Ishikawa (cell line): ENCODE measurements around the gene C1QTNF4.

ENCODE experiments used
- CEBPB ChIP-seq: IDR thresholded peaks from 2 replicates; pipeline ENCODE4 v1.6.1; 2012
- CREB1 ChIP-seq: IDR thresholded peaks from 2 replicates; pipeline ENCODE4 v1.6.1; 2012; ENCODE audit warnings: low read depth
- EGR1 ChIP-seq: IDR thresholded peaks from 2 replicates; pipeline ENCODE4 v1.6.1; 2012
- EP300 ChIP-seq: IDR thresholded peaks from 2 replicates; pipeline ENCODE4 v1.6.1; 2012; ENCODE audit warnings: borderline replicate concordance
- FOXM1 ChIP-seq: IDR thresholded peaks from 2 replicates; pipeline ENCODE4 v1.6.1; 2012; ENCODE audit warnings: low read depth, borderline replicate concordance
- NFIC ChIP-seq: IDR thresholded peaks from 2 replicates; pipeline ENCODE4 v1.6.1; 2012
- RAD21 ChIP-seq: IDR thresholded peaks from 2 replicates; pipeline ENCODE4 v1.6.1; 2012; ENCODE audit warnings: low read depth
- TAF1 ChIP-seq: IDR thresholded peaks from 2 replicates; pipeline ENCODE4 v1.6.1; 2012; ENCODE audit warnings: low read depth, mild to moderate bottlenecking
- TEAD4 ChIP-seq: IDR thresholded peaks from 2 replicates; pipeline ENCODE4 v1.6.1; 2012
- YY1 ChIP-seq: IDR thresholded peaks from 2 replicates; pipeline ENCODE4 v1.6.1; 2012; ENCODE audit warnings: low read depth
- ZBTB7A ChIP-seq: IDR thresholded peaks from 2 replicates; pipeline ENCODE4 v1.6.1; 2012; ENCODE audit warnings: low read depth
- TF ChIP-seq, protein P1 (sequence below): IDR thresholded peaks from 2 replicates; pipeline ENCODE4 v1.6.1; 2012
- TF ChIP-seq, protein P2 (sequence below): IDR thresholded peaks from 2 replicates; pipeline ENCODE4 v1.6.1; 2012; ENCODE audit warnings: low read depth, mild to moderate bottlenecking

GRCh38 chr11:47550288-47551047 is 43.7 kb downstream of the C1QTNF4 start:
- TF ChIP-seq YY1: no peak
- no peak for TF ChIP-seq NFIC
- no peak for TF ChIP-seq EGR1
- TF ChIP-seq, protein P1, sequence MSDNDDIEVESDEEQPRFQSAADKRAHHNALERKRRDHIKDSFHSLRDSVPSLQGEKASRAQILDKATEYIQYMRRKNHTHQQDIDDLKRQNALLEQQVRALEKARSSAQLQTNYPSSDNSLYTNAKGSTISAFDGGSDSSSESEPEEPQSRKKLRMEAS: no peak
- TF ChIP-seq, protein P2, sequence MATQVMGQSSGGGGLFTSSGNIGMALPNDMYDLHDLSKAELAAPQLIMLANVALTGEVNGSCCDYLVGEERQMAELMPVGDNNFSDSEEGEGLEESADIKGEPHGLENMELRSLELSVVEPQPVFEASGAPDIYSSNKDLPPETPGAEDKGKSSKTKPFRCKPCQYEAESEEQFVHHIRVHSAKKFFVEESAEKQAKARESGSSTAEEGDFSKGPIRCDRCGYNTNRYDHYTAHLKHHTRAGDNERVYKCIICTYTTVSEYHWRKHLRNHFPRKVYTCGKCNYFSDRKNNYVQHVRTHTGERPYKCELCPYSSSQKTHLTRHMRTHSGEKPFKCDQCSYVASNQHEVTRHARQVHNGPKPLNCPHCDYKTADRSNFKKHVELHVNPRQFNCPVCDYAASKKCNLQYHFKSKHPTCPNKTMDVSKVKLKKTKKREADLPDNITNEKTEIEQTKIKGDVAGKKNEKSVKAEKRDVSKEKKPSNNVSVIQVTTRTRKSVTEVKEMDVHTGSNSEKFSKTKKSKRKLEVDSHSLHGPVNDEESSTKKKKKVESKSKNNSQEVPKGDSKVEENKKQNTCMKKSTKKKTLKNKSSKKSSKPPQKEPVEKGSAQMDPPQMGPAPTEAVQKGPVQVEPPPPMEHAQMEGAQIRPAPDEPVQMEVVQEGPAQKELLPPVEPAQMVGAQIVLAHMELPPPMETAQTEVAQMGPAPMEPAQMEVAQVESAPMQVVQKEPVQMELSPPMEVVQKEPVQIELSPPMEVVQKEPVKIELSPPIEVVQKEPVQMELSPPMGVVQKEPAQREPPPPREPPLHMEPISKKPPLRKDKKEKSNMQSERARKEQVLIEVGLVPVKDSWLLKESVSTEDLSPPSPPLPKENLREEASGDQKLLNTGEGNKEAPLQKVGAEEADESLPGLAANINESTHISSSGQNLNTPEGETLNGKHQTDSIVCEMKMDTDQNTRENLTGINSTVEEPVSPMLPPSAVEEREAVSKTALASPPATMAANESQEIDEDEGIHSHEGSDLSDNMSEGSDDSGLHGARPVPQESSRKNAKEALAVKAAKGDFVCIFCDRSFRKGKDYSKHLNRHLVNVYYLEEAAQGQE: no peak
- TF ChIP-seq EP300: no peak
- no peak for TF ChIP-seq CREB1
- no peak for TF ChIP-seq CEBPB
- no peak for TF ChIP-seq TAF1
- TF ChIP-seq FOXM1: no peak
- TF ChIP-seq ZBTB7A: no peak
- no peak for TF ChIP-seq RAD21
- no peak for TF ChIP-seq TEAD4
